GM19025 (cell line): ENCODE measurements around the gene FCRL6.

ENCODE experiments used
- ATAC-seq: cut with Tn5 transposase; IDR thresholded peaks from one replicate; pipeline ENCODE4 v1.9.1; 2021; ENCODE audit warnings: mild to moderate bottlenecking, low read depth, moderate library complexity; ENCODE audit not compliant: unreplicated experiment

FCRL6 gene, protein sequence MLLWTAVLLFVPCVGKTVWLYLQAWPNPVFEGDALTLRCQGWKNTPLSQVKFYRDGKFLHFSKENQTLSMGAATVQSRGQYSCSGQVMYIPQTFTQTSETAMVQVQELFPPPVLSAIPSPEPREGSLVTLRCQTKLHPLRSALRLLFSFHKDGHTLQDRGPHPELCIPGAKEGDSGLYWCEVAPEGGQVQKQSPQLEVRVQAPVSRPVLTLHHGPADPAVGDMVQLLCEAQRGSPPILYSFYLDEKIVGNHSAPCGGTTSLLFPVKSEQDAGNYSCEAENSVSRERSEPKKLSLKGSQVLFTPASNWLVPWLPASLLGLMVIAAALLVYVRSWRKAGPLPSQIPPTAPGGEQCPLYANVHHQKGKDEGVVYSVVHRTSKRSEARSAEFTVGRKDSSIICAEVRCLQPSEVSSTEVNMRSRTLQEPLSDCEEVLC

DNA sequence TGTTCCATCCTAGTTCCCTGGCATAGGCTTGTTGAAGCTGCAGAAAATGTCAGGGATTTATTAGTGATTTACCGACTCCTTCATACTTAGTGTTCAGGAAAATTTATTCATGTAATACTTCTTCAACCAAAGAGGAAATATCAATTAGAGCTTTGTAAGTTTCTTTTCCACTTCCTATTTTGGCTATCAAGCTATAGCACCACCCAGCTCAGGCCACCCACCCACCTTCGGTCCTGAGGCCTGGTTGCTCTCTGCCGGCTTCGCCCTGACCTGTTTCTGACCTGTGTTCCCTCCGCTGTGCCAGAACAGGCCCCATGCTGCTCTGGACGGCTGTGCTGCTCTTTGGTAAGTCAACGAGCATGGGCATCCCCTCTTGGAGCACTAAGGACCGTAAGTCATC is at the start of gene FCRL6:
TSS of gene FCRL6 (plus strand) at position 250 of the 400 bp plus-strand sequence. CDS start at position 315, 65 bp downstream.
- no peak for ATAC-seq

GRCh38 chr1:159753386-159753785 is 48.8 kb upstream of the FCRL6 start:
- no peak for ATAC-seq

- no peak for ATAC-seq
These were observed 46.6 kb upstream of the FCRL6 start for GRCh38 chr1:159755451-159756007.

DNA sequence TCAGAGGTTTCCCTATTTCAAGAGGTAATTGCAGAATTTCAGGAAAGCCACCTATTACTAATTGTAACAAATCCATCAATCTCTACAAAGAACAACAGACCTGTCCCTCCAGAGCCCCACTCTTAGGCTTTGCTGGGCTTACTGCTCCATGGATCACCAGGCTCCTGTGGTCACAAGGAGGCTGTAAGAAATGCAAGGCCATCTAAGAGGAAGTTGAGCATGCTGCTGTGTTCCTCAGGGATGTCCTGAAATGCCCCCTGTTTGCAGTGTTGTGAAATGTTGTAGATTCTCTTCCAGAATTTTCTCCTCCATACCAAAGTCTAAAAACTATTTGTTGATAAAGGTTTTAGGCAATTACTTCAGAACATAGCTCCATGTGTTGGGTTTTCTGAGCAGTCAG is 45.8 kb upstream of the FCRL6 start:
- no peak for ATAC-seq

DNA sequence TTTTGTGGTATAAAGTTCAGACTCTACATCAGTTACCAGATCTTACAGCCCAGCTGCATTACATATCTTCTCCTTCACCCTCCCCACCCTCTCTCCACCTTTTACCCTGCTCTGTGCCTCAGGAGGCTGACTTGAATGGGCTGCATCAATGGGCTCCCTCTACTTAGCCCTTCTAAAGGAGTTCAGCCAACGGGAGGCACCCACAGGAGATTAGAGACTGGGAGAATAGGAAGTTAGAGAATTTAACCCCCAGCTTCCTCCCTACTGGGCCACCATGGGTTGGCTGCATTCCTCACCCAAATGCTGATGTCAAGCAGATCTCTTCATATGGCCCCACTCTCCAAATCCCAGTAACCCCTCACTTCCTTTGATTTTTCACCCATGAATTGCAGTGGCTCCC is 38.5 kb upstream of the FCRL6 start:
- no peak for ATAC-seq

GRCh38 chr1:159765806-159766205 is 36.4 kb upstream of the FCRL6 start:
- no peak for ATAC-seq

DNA sequence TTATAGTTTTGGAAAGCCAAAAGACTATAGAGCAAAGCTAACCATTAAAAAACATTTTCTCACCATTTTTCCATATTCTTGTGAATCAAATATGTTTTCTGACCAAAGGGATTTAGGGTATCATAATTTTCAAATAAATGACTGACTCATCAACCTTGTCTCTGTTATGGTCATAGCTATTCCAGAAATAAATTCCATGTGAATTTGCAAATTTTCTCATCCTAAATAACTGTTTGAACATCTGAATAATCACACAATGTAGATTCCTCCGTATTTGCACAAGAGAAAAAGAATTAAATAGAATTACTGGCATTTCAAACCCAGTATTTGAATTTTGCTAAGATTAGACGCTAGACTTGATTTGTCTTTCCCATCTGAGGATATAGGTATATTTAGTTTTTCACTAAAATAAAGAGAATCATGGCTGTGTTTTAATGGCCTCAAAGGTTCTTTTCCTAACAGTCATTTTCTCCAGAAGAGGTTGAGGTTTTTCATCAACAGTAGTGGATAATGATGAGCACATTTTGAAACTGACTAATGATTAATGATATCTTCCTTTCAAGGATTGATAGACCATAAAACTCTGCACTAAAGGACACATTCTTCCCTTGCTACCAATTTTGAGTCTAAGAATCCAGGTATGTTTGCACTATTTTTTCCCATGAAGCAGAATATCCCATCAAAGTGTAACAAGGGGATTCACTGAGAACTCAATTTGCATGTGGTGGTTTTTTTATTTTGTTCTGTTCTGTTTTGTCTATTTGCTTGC is 30.8 kb upstream of the FCRL6 start:
- no peak for ATAC-seq

- no peak for ATAC-seq
These were observed 27.7 kb upstream of the FCRL6 start for GRCh38 chr1:159774465-159774864.

- ATAC-seq: no peak
These were observed 26.4 kb upstream of the FCRL6 start for GRCh38 chr1:159775716-159776115.

GRCh38 chr1:159778266-159778665 is 23.9 kb upstream of the FCRL6 start:
- ATAC-seq: no peak

DNA sequence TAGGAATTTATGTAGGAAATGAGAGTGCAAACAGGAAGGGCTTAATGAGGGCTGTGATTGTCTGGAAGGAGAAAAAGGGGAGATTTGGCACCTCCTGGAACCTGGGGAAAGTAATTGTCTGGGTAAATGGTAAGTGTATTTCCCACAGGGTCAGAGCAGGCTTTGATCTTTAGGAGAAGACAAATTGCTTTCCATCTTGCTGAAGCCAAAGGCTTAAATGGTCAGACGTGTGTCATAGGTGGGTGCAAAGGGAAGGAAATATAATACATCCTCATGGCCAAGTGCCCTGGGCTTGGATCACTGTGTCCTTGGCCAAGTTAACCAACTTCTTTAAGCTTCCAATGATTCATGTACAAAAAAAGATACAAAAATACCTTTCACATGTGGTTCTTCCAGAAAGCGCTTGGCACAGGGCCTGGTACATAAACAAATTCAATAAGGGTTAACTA is 22.7 kb upstream of the FCRL6 start:
- ATAC-seq: no peak

DNA sequence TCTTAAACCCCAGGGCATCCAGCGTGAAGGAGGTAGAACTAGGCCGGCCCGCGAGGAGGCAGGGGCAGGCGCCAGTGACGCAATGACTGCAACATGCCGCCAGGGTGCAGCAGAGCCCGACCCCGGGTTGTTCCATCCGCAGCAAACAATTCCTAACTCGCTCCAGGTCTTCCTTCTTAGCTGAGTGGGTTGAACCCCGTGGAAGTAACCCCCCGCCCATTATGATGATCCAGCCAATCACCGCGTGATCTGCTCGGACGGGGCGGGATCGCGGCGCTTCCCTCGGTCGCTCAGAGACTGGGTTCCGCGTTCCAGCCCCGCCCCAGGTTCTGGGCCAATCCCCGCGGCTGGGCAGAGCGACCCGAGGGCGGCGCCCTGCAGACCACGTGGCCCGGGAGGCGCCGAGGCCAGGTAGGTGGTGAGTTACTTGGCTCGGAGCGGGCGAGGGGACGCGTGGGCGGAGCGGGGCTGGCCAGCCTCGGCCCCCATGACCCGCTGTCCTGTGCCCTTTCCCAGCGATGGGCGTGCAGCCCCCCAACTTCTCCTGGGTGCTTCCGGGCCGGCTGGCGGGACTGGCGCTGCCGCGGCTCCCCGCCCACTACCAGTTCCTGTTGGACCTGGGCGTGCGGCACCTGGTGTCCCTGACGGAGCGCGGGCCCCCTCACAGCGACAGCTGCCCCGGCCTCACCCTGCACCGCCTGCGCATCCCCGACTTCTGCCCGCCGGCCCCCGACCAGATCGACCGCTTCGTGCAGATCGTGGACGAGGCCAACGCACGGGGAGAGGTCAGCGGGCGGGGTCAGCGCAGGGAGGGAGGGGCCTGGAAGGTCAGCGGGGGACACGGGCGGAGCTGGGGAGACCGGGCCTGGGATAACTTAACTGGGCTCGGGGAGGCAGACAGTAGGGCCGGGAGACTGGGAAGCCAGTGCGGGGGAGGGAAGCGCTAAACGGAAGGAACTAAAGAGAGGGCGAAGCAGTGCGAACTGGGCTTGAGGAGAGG is 21.3 kb upstream of the FCRL6 start, which contains the start of gene DUSP23:
TSS of gene DUSP23 (plus strand) at position 380 of the 1,000 bp plus-strand sequence. CDS start at position 519, 139 bp downstream.
- peak; percentile 99 for ATAC-seq

DNA sequence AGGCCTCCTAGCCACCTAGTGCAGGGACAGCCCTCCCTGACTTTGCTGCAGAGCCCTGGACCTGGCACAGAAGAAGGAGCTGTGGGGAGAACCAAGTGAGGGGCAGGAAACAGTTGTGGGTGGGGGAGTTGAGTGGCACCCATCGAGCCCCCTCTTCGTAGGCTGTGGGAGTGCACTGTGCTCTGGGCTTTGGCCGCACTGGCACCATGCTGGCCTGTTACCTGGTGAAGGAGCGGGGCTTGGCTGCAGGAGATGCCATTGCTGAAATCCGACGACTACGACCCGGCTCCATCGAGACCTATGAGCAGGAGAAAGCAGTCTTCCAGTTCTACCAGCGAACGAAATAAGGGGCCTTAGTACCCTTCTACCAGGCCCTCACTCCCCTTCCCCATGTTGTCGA is 20.2 kb upstream of the FCRL6 start:
- ATAC-seq: no peak

DNA sequence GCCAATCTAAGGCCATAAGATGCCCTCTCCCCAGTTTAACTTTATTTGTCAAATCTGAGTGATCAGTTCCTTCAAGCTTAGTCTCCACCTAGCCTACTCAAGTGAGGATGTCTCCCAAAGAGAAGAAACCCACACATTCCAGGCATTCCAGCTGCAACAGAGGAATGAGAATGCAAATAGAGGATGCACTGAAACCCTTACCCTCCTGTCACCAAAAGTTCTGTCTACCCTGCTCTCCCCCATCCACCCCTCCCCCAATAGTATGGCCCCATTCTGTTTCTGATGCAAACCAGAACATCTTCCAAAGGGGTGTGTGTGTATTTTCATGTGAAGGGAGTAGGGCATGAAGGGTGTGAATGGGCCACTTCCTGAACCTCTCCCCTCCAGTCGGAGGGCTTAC is 18.4 kb upstream of the FCRL6 start:
- ATAC-seq: no peak

- no peak for ATAC-seq
These were observed 15.7 kb upstream of the FCRL6 start for GRCh38 chr1:159786465-159786864.

- no peak for ATAC-seq
These were observed 15.2 kb upstream of the FCRL6 start for GRCh38 chr1:159786966-159787365.

DNA sequence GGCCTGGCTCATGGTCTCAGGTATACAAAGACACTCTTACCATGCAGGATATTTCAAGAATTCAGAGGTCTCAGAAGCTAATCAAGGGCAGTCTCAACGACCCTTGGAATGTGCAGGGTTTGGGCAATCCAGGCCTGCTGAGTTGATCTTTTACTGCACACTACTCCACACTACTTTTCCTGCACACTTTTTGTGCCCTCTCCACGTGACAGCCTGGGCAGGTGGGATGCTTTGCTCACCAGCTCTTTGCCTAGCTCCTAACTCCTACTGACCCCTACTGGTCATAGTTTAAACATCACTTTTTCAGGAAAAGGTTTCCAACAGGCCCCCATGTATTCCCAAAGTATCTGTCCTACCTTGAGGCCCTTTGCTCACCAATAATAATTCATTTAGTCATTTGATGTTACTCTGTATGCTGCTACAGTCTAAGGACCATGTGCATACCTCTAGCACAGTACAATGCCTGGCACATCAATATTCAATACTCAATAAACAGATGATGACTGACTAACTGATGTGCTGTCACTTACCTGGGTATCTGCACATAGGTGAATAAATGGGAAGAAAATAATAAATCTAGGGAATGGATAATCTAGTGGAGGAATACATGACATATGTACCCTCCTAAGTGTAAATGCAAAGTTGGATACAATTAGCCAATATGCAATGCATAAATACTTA is 11.8 kb upstream of the FCRL6 start:
- ATAC-seq: no peak

GRCh38 chr1:159791031-159791430 is 11.1 kb upstream of the FCRL6 start:
- ATAC-seq: no peak

DNA sequence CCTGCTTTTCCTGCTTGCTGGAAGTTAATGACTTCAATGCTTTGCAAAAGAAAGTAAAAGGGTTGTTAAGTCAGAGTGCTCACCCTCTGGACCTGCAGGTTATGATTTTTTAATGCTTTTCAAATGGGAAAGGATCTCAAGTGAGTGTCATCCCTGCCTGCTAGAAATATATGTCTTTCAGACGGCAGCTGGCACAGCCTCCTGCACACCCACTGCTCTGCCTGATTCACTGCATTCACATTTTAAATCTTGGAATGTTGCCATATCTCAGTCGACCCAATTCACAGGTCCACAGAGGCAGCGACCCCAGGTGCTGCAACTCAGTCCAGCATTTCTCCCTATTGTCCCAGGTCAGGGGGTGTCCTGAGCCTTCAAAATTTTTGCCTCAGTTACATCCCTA is 10.7 kb upstream of the FCRL6 start:
- no peak for ATAC-seq
